Hematopoietic multipotent progenitor cell treated with erythropoietin and hydrocortisone succinate and interleukin-3 and kit ligand, for 6 days (in vitro differentiated cells): ENCODE measurements around the gene BCKDHA.
"Not testable (repeated sequence)": the region's sequence is repeated elsewhere in the genome, so short reads cannot be mapped to it uniquely, and the experiment has no call there.

Source experiments
- DNase-seq: peaks from one replicate; pipeline ENCODE4 v3.0.0-alpha.2; 2015

Gene BCKDHA

GRCh38 chr19:41426952-41427646 is 29.5 kb downstream of the BCKDHA start, which contains the start of gene B3GNT8:
B3GNT8 (minus strand) TSS chr19:41427374; CDS start chr19:41426778, 596 bp downstream.
- peak; percentile 92 for DNase-seq

- peak; percentile 68 for DNase-seq
Observed at GRCh38 chr19:41427647-41428480, 30.2 kb downstream of the BCKDHA start.

- no peak for DNase-seq
Observed at GRCh38 chr19:41428481-41428859, 30.9 kb downstream of the BCKDHA start.

- DNase-seq = no peak
Observed at GRCh38 chr19:41430922-41431321, 33.3 kb downstream of the BCKDHA start.

GRCh38 chr19:41431426-41432386 is 34.1 kb downstream of the BCKDHA start:
- peak; percentile 82 for DNase-seq

GRCh38 chr19:41433171-41433570 is 35.6 kb downstream of the BCKDHA start:
- no peak for DNase-seq

GRCh38 chr19:41434450-41434849 is 36.8 kb downstream of the BCKDHA start:
- no peak for DNase-seq

GRCh38 chr19:41435376-41435775 is 37.8 kb downstream of the BCKDHA start:
- DNase-seq = not testable (repeated sequence)

GRCh38 chr19:41435936-41436673 is 38.5 kb downstream of the BCKDHA start:
- DNase-seq = no peak

GRCh38 chr19:41436674-41436951 is 39.0 kb downstream of the BCKDHA start:
- DNase-seq = no peak

GRCh38 chr19:41437944-41438574 is 40.4 kb downstream of the BCKDHA start:
- no peak for DNase-seq

GRCh38 chr19:41439441-41440222 is 42.0 kb downstream of the BCKDHA start, which contains the start of gene DMAC2:
DMAC2 (minus strand) TSS chr19:41439912; CDS start chr19:41439899, 13 bp downstream.
- DNase-seq = peak; percentile 100

- no peak for DNase-seq
Observed at GRCh38 chr19:41441321-41441945, 43.8 kb downstream of the BCKDHA start.

- no peak for DNase-seq
Observed at GRCh38 chr19:41442473-41443355, 45.1 kb downstream of the BCKDHA start, which contains the start of gene ERICH4. ERICH4 (plus strand) TSS chr19:41443156; CDS start chr19:41443170, 14 bp downstream.

GRCh38 chr19:41443813-41444455 is 46.3 kb downstream of the BCKDHA start:
- no peak for DNase-seq

GRCh38 chr19:41445575-41445974 is 48.0 kb downstream of the BCKDHA start:
- no peak for DNase-seq

- no peak for DNase-seq
Observed at GRCh38 chr19:41447732-41448332, 50.2 kb downstream of the BCKDHA start.
